HG03565 (cell line): Measurements from ENCODE around the gene CROCC2.

Experiments
- ATAC-seq: cut with Tn5 transposase; IDR thresholded peaks from one replicate; pipeline ENCODE4 v1.9.1; 2021; ENCODE audit warnings: mild to moderate bottlenecking, moderate library complexity; ENCODE audit not compliant: unreplicated experiment

The CROCC2 gene

DNA sequence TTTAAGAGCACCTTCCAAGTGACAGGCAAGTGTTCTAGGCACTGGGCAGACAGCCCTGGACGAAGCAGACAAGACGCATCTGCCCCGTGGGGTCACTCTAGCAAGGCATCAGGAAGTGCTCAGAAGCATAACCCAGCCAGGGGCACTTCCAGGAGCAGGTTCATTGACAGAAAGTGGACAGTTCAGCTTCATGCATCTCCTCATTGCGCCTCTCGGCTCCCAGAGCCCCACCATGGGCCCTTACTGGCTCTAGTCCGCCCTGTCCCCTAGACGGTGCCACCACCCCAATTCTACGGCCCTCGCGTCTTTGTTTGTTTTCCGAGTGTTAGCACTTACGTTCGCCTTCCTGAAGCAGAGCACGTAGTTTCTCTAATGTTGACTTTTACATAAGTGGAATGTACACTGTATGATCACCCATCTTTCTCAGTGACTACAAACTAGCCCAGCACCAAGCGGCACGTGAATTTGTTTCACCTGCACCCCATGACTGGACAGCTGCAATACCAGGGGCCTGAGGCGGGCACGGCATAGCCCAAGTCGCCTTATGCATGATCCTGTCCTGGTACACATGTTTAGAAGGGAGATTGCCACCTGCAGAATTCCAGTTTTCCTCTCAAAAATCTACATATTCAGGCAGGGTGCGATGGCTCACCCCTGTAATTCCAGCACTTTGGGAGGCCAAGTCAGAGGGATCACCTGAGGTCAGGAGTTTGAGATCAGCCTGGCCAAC lies 125.5 kb downstream of the CROCC2 start:
- ATAC-seq: no peak

- ATAC-seq: no peak
Measured at GRCh38 chr2:241033336-241033987, 127.3 kb downstream of the CROCC2 start.

GRCh38 chr2:241033994-241034393 lies 127.9 kb downstream of the CROCC2 start:
- no peak for ATAC-seq

DNA sequence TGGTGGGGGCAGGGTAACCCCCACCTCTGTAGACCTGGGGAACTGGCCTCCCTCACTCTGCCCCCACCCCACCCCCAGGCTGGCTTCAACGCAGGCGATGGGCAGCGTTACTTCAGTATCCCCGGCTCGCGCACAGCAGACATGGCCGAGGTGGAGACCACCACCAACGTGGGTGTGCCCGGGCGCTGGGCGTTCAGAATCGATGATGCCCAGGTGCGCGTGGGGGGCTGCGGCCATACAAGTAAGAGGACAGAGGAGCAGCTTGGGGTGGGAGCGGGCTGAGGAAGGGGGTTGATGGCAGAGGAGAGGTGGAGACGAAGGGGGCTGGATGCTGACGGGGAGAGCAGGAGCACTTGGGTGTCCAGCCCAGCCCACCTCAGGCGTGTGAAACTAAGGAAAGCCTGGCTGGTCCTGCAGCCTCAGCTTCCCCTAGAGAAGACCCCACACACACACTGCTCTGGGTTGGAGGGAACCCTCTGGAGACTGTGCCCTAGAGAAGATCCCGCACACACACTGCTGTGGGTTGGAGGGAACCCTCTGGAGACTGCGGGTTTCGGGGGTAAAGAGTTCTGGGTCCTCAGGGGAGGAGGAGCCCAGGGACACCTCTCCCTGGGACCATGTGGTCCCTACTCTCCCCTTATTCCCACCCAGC lies 128.5 kb downstream of the CROCC2 start:
- no peak for ATAC-seq

GRCh38 chr2:241035142-241035817 lies 129.1 kb downstream of the CROCC2 start:
- ATAC-seq: no peak

GRCh38 chr2:241035818-241036396 lies 129.8 kb downstream of the CROCC2 start:
- no peak for ATAC-seq

DNA sequence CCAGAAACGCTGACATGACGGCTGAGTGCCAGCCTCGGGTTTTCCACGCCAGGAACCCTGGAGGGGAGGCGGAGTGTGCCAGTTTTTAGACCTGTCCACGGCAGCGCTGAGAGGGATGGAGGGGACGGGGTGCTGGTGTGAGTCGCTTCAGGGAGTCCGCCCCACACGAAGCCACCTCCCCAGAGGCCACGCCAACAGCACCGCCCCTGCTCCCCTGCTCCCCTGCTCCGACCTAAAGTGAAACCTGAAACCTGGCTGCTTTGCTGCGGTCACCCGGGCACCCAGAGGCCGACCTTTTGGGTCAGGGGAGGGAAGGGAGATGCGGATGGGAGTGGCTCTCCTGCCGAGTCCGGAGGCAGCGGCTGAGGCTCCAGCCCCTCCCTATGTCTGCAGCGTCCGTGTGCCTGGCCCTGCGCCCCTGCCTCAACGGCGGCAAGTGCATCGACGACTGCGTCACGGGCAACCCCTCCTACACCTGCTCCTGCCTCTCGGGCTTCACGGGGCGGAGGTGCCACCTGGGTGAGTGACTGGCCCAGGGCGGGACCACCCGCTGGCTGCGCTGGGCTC lies 130.3 kb downstream of the CROCC2 start:
- peak; percentile 69 for ATAC-seq

- no peak for ATAC-seq
Measured at GRCh38 chr2:241036964-241037421, 130.9 kb downstream of the CROCC2 start.

DNA sequence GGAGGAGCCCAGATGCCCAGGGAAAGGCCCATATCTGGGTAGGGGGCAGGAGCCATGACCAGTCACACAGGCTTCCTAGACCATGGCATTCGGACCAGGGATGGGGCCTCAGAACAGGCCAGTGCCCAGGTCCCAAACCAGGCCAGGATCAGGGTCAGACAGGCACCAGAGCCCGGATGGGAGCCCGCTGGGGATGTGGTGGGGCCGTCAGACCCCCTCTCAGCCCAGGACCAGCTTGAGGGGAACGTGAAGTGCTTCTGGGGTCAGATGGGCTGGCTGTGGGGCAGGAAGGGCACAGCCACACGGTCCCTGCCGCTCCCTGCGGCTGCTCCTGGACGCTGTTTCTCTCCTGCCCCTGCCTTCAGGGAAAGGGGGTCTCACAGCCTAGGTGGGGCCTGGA lies 131.4 kb downstream of the CROCC2 start:
- no peak for ATAC-seq

- no peak for ATAC-seq
Measured at GRCh38 chr2:241038374-241039180, 132.4 kb downstream of the CROCC2 start.

GRCh38 chr2:241039416-241039815 lies 133.3 kb downstream of the CROCC2 start:
- ATAC-seq: no peak

DNA sequence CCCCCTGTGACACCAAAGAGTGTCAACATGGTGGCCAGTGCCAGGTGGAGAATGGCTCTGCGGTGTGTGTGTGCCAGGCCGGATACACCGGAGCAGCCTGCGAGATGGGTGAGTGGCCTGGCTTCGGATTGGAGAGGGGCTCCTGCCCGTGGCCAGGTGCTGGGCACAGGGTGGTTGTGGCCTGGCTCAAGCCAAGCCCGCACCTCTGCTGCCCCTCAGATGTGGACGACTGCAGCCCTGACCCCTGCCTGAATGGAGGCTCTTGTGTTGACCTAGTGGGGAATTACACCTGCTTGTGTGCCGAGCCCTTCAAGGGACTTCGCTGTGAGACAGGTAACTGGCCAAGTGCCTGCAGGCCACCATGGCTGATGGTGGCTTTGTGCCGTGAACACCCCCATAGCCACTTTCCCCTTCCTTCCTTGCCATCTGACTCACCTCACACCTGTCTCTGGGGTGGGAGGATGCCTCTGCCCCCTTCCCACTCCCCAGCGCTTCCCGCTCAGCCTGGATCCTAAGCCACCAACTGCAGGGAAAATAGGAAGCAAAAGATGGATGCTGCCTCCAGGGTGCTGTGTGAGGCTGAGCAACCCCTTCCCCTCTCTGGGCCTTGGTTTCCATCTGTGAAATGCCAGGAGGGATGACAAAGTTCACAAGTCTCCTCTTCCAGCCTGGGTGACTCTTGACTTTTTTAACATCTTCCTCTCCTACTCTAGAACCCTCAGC lies 134.1 kb downstream of the CROCC2 start:
- no peak for ATAC-seq

DNA sequence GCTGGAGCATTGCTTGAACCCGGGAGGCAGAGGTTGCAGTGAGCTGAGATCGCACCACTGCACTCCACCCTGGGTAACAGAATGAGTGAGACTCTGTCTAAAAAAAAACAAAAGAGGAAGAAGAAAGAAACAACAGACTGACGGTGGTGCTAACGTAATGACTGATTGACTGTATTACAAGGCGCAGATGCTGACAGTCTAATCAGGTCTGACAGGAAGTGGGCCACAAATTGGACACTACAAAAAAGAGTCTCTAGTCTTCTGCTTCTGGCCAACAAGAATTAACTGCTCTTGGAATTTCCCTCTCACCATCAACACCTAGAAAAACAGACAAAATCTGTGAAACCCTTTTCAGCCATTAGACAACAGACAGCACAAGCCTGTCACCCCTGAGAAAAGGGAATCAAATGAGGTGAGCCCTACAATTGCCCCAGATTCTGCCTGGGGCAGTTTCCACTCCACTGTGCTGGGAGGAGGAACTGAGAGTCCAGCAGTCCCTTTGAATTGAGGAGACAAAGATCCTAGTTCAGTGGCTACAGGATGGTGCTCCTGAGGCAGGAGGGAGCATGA lies 135.5 kb downstream of the CROCC2 start:
- ATAC-seq: peak; percentile 72
